K562 (cell line): ENCODE results near the gene KAZN. TPM values are rescaled to one million over a fixed set of nuclear protein-coding genes. Genes with fewer than 3 reads are reported as not detected.

Experiments
- ATAC-seq: fragments of 200-7000 bp; cut with Tn5 transposase; 3 replicates; pipeline ENCODE4 v1.9.1; 2020; ENCODE audit warnings: moderate library complexity
- BruUV-seq: library from RNA; stranded (reverse); fragments of 400-500 nt; replicated peaks from 2 replicates; lab custom pipeline; 2021; lab: Mats Ljungman, UMichigan
- CTCF ChIA-PET: fragments of 300-600 bp; formaldehyde crosslinking; extraction: SDS; loops from one replicate; lab custom pipeline; 2021; ENCODE audit warnings: low intra/inter-chr PET ratio; lab: Yijun Ruan, JAX
- POLR2A ChIA-PET: fragments of 300-600, 350-650 bp; sonication (Branson Sonifier 250); formaldehyde crosslinking; extraction: SDS; loops from one replicate; lab custom pipeline; 2021; ENCODE audit warnings: antibody characterized with exemption, inconsistent platforms; lab: Yijun Ruan, JAX
- DNase-seq, 4 experiments: peaks; one replicate each; pipeline versions ENCODE4 v3.0.0 to v3.0.0-alpha.2; 2011 to 2018; ENCODE audit warnings: low spot score in 3 of 4, mixed read lengths in 3 of 4; ENCODE audit errors: extremely low read depth in 1 of 4
- FAIRE-seq: peaks from 2 replicates; lab custom pipeline; 2011; peaks lifted over from hg19 to GRCh38; lab: Jason Lieb, UNC
- H2AFZ ChIP-seq: 2 replicates; pipeline ENCODE4 v1.6.0; 2011; ENCODE audit warnings: low read depth, low read length, control low read depth, inconsistent platforms
- H3K27ac ChIP-seq: fragments of 200-600 bp; 3 replicates; pipeline ENCODE4 v1.8.0; 2011; ENCODE audit warnings: low read depth, mild to moderate bottlenecking, control low read depth, inconsistent platforms, low read length, moderate library complexity, mixed read lengths; ENCODE audit errors: extremely low read depth
- H3K27me3 ChIP-seq, 2 experiments: fragments of 300-600 bp in 1 of 2; 2 replicates in 1 of 2; 3 replicates in 1 of 2; pipeline versions ENCODE4 v1.6.0 to v1.8.0; 2011; ENCODE audit warnings: inconsistent platforms in 2 of 2, low read length in 2 of 2, mild to moderate bottlenecking in 1 of 2, mixed read lengths in 1 of 2, moderate library complexity in 1 of 2; ENCODE audit not compliant: control insufficient read depth in 2 of 2, insufficient read depth in 2 of 2
- H3K36me3 ChIP-seq: fragments of 300-600 bp; 3 replicates; pipeline ENCODE4 v1.8.0; 2011; ENCODE audit warnings: mild to moderate bottlenecking, low read length, inconsistent platforms; ENCODE audit not compliant: control insufficient read depth, insufficient read depth
- H3K4me1 ChIP-seq, 2 experiments: fragments of 200-600 bp in 1 of 2; replicated peaks in 1 of 2; 2 replicates in 1 of 2; 3 replicates in 1 of 2; pipeline versions ENCODE4 v1.5.1 to v1.8.0; 2011; ENCODE audit warnings: inconsistent platforms in 2 of 2, low read length in 2 of 2, mild to moderate bottlenecking in 1 of 2, mixed read lengths in 1 of 2, moderate library complexity in 1 of 2; ENCODE audit not compliant: control insufficient read depth in 2 of 2, insufficient read depth in 2 of 2
- H3K4me2 ChIP-seq: 2 replicates; pipeline ENCODE4 v1.6.1; 2011; ENCODE audit warnings: low read length, control low read depth, inconsistent platforms, mixed read lengths; ENCODE audit not compliant: insufficient read depth
- H3K4me3 ChIP-seq: fragments of 200-600 bp; sonication (generic), shearing (Covaris generic); 2 replicates; pipeline ENCODE4 v1.5.1; 2016; ENCODE audit warnings: control low read depth, inconsistent platforms
- H3K79me2 ChIP-seq: fragments of 200-600 bp; 3 replicates; pipeline ENCODE4 v1.8.0; 2011; ENCODE audit warnings: low read length, inconsistent platforms; ENCODE audit not compliant: control insufficient read depth, insufficient read depth
- H3K9ac ChIP-seq, 2 experiments: 2 replicates each; pipeline versions ENCODE4 v1.6.0 to v1.6.1; 2011; ENCODE audit warnings: low read depth in 2 of 2, low read length in 2 of 2, control low read depth in 1 of 2, inconsistent platforms in 1 of 2, mild to moderate bottlenecking in 1 of 2, mixed read lengths in 1 of 2; ENCODE audit not compliant: insufficient read depth in 1 of 2
- H3K9me1 ChIP-seq: one replicate; pipeline ENCODE4 v1.6.0; 2011; ENCODE audit warnings: inconsistent platforms, mild to moderate bottlenecking, low read length, moderate library complexity; ENCODE audit not compliant: control insufficient read depth, insufficient read depth
- H3K9me3 ChIP-seq: replicated peaks from 2 replicates; pipeline ENCODE4 v1.5.1; 2011; ENCODE audit warnings: low read depth, low read length, inconsistent platforms; ENCODE audit not compliant: control insufficient read depth, insufficient read depth
- H4K20me1 ChIP-seq: replicated peaks from 2 replicates; pipeline ENCODE4 v1.6.1; 2011; ENCODE audit warnings: low read length, inconsistent platforms, mixed read lengths; ENCODE audit not compliant: control insufficient read depth, insufficient read depth
- ETV6 ChIP-seq, 3 experiments: fragments of 150-350 bp in 1 of 3; sonication (generic) in 1 of 3; formaldehyde crosslinking in 1 of 3; IDR thresholded peaks; 2 replicates each; pipeline versions ENCODE4 v1.6.1 to v1.8.0; 2014 to 2022; ENCODE audit warnings: borderline replicate concordance in 2 of 3, low read depth in 2 of 3, antibody characterized with exemption in 1 of 3, low read length in 1 of 3, mild to moderate bottlenecking in 1 of 3, missing genetic modification reagents in 1 of 3
- GMEB1 ChIP-seq: fragments of 250-450 bp; sonication (Bioruptor Pico); IDR thresholded peaks from 2 replicates; pipeline ENCODE4 v1.4.0; 2020; ENCODE audit warnings: mild to moderate bottlenecking
- NONO ChIP-seq, 2 experiments: fragments of 200-400 bp in 1 of 2; fragments of 450-650 bp in 1 of 2; formaldehyde crosslinking in 1 of 2; IDR thresholded peaks; 2 replicates each; pipeline ENCODE4 v1.6.1; 2017; ENCODE audit warnings: low read depth in 2 of 2, mild to moderate bottlenecking in 2 of 2, moderate library complexity in 2 of 2, low read length in 1 of 2
- NR4A1 ChIP-seq, 2 experiments: fragments of 250-450 bp in 1 of 2; fragments of 450-650 bp in 1 of 2; sonication (Bioruptor Pico) in 1 of 2; IDR thresholded peaks; 2 replicates each; pipeline versions ENCODE4 v1.4.0 to v1.6.1; 2016 to 2020; ENCODE audit warnings: mild to moderate bottlenecking in 2 of 2, missing compliant biosample characterization in 1 of 2, missing genetic modification characterization in 1 of 2, moderate library complexity in 1 of 2
- SIX5 ChIP-seq, 2 experiments: IDR thresholded peaks; 2 replicates each; pipeline ENCODE4 v1.6.1; 2011; ENCODE audit warnings: low read length in 2 of 2, borderline replicate concordance in 1 of 2, low read depth in 1 of 2, mild to moderate bottlenecking in 1 of 2, moderate library complexity in 1 of 2; ENCODE audit not compliant: insufficient read depth in 1 of 2
- SRF ChIP-seq, 2 experiments: fragments of 250-450, 450-650 bp in 1 of 2; sonication (Bioruptor Pico) in 1 of 2; sonication (generic) in 1 of 2; formaldehyde crosslinking; IDR thresholded peaks; 2 replicates each; pipeline versions ENCODE4 v1.5.0 to v1.5.1; 2020 to 2022; ENCODE audit warnings: mild to moderate bottlenecking in 1 of 2, missing genetic modification reagents in 1 of 2
- TAF7 ChIP-seq: fragments of 450-650 bp; IDR thresholded peaks from 2 replicates; pipeline ENCODE4 v1.6.1; 2016; ENCODE audit warnings: missing genetic modification characterization, missing compliant biosample characterization
- TFAM ChIP-seq: fragments of 250-450 bp; sonication (Bioruptor Pico); conservative IDR thresholded peaks from 2 replicates; pipeline ENCODE4 v1.5.0; 2021; ENCODE audit warnings: mild to moderate bottlenecking, moderate library complexity
- ZBTB5 ChIP-seq: fragments of 450-650 bp; IDR thresholded peaks from 2 replicates; pipeline ENCODE4 v1.6.1; 2017; ENCODE audit warnings: antibody characterized with exemption
- ZNF174 ChIP-seq: fragments of 250-450 bp; sonication (Bioruptor Pico); IDR thresholded peaks from 2 replicates; pipeline ENCODE4 v1.4.0; 2020; ENCODE audit warnings: mild to moderate bottlenecking
- ZNF274 ChIP-seq: IDR thresholded peaks from 2 replicates; pipeline ENCODE4 v1.6.1; 2011; ENCODE audit warnings: low read depth, mild to moderate bottlenecking, low read length, moderate library complexity, borderline replicate concordance
- ZNF76 ChIP-seq: fragments of 250-450 bp; sonication (Bioruptor Pico); IDR thresholded peaks from 2 replicates; pipeline ENCODE4 v1.4.0; 2020; ENCODE audit warnings: mild to moderate bottlenecking, moderate library complexity, borderline replicate concordance
- WGBS: fragments of 100-300 bp; shearing (Covaris generic); methylation state at CpG from one replicate; pipeline ENCODE4 v1.1.6; 2016; ENCODE audit warnings: low coverage, mixed read lengths; ENCODE audit not compliant: insufficient coverage; ENCODE audit errors: missing lambda C conversion rate; 5-methylcytosine and 5-hydroxymethylcytosine counted together
- in situ Hi-C: fragments of 300-500 bp; cut with MboI; formaldehyde crosslinking; loops from 4 replicates; pipeline ENCODE4 v1.15.0; 2018; ENCODE audit warnings: inconsistent platforms, mixed read lengths
- intact Hi-C: fragments of 100-400 bp; cut with micrococcal nuclease; formaldehyde crosslinking; loops from 2 replicates; pipeline ENCODE4 v1.14.2; 2022
- polyA plus RNA-seq, 8 experiments: library from polyadenylated mRNA; depleted of rRNA in 4 of 8; stranded (reverse) in 5 of 8; unstranded in 3 of 8; fragments of >200 nt; fragmentation: Nextera tagmentation in 2 of 8; fragmentation: Illumina TruSeq in 1 of 8; extraction: Ambion mirVana in 2 of 8; extraction: Trizol in 1 of 8; gene quantifications; 2 replicates each; pipeline versions ENCODE4 v1.2.1 to v1.2.3, GENCODE V29; 2011 to 2014; ENCODE audit warnings: inconsistent platforms in 1 of 8, missing spikeins in 1 of 8
- total RNA-seq, 7 experiments: library from RNA; depleted of rRNA in 6 of 7; stranded (reverse); fragments of >200 nt in 6 of 7; fragmentation: Illumina TruSeq in 2 of 7; extraction: Trizol in 2 of 7; gene quantifications; 2 replicates each; pipeline versions ENCODE4 v1.2.1 to v1.2.3, GENCODE V29; 2011 to 2021; ENCODE audit warnings: low replicate concordance in 1 of 7
- TF ChIP-seq, protein P1 (sequence below): fragments of 250-450 bp; sonication (Bioruptor Pico); IDR thresholded peaks from 2 replicates; pipeline ENCODE4 v1.8.0; 2022; ENCODE audit warnings: inconsistent platforms, mild to moderate bottlenecking, moderate library complexity, borderline replicate concordance

KAZN gene
- total and polyA plus RNA-seq, 9 of the 15 experiments (the other 6 are each of a cell fraction or from before 2014, with no cell fraction given) = 2.1 to 21.6 (median 5.4) TPM

- Histone ChIP-seq H4K20me1 (no peaks in the 10 kb centered on the region; the same call in 1 of the 2 replicates), H3K4me2 (no peak overlapping the region), H3K79me2 (no peaks in the 10 kb centered on the region), H3K9me1 (no peaks in the 10 kb centered on the region), H3K27me3 (peaks cover 66 to 74% of the 10 kb centered on the region in 2 experiments), H3K27ac (no peak overlapping the region), H2AFZ (no peak overlapping the region), H3K4me1 (no peaks in the 10 kb centered on the region; a peak in 2 of 5 replicates), H3K9ac (no peak overlapping the region), H3K9me3 (no peaks in the 10 kb centered on the region), H3K4me3 (no peak overlapping the region), H3K36me3 (no peaks in the 10 kb centered on the region)
- ChIA-PET POLR2A (no interaction called here), CTCF (no interaction called here)
- DNase-seq (no peak), ATAC-seq (no peak), FAIRE-seq (no peak)
- TF ChIP-seq SIX5 (IDR thresholded peaks at IDR 0.05; ENCODE audit: borderline replicate concordance in 1 of 2, insufficient read depth in 1 of 2, low read depth in 1 of 2, low read length in 2 of 2) (no peak), ETV6 (IDR thresholded peaks at IDR 0.05; ENCODE audit: borderline replicate concordance in 1 of 2, low read depth in 2 of 2, low read length in 1 of 2) (no peak), ETV6 (CRISPR knock-in tag; IDR thresholded peaks at IDR 0.05; ENCODE audit: borderline replicate concordance) (no peak), ZNF76 (no peak), NR4A1 (CRISPR knock-in tag; IDR thresholded peaks at IDR 0.05) (no peak), NR4A1 (tag; IDR thresholded peaks at IDR 0.05) (no peak), SRF (CRISPR knock-in tag; IDR thresholded peaks at IDR 0.05) (no peak), ZNF174 (CRISPR knock-in tag) (no peak), ZBTB5 (no peak), TFAM (no peak), GMEB1 (no peak), ZNF274 (no peak), NONO (IDR thresholded peaks at IDR 0.05; ENCODE audit: low read depth in 2 of 2, low read length in 1 of 2) (no peak), TAF7 (tag) (no peak)
- TF ChIP-seq, protein P1, sequence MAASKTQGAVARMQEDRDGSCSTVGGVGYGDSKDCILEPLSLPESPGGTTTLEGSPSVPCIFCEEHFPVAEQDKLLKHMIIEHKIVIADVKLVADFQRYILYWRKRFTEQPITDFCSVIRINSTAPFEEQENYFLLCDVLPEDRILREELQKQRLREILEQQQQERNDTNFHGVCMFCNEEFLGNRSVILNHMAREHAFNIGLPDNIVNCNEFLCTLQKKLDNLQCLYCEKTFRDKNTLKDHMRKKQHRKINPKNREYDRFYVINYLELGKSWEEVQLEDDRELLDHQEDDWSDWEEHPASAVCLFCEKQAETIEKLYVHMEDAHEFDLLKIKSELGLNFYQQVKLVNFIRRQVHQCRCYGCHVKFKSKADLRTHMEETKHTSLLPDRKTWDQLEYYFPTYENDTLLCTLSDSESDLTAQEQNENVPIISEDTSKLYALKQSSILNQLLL (CRISPR knock-in tag) = no peak
- BruUV-seq = no TSS peak
- intact Hi-C loops = no loop called here
- WGBS = 31% methylated on average over 10 of the region's 10 CpGs
- in situ Hi-C loops = loop anchor here (25.0 kb wide), 1 partner anchor 745 kb away; no protein-coding TSS in a partner anchor
These were observed 259.1 kb downstream of the KAZN start for GRCh38 chr1:14857436-14858195.
